Measurements from ENCODE around the gene CCDC175. TPM values are rescaled to one million over a fixed set of nuclear protein-coding genes. Genes with fewer than 3 reads are reported as not detected.
A peak's percentile ranks its signal among the peaks of the same experiment; 100 is the strongest.

CCDC175 gene
- total RNA-seq, 1 experiment from 2014 or later: not detected

DNA sequence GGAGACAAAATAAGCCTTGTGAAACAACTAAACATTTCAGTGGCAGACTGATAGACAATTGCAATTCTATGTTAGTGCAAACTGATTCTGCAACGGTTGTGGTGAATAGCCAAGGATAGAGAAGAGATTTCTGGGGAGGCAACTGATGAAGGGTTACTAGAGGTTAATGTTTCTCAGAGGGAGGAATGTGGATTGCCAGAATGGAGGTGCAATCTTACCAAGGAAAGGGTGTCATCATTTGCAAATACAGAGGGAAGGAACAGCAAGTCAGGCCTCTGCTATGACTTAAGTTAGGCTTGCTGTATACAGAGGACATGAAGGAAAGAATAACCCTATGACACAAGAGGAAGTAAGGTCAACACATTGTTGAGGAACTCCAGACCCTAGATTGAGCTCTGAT lies 35.8 kb downstream of the CCDC175 start:
- DNase-seq (ENCODE audit: low read depth): no peak

DNA sequence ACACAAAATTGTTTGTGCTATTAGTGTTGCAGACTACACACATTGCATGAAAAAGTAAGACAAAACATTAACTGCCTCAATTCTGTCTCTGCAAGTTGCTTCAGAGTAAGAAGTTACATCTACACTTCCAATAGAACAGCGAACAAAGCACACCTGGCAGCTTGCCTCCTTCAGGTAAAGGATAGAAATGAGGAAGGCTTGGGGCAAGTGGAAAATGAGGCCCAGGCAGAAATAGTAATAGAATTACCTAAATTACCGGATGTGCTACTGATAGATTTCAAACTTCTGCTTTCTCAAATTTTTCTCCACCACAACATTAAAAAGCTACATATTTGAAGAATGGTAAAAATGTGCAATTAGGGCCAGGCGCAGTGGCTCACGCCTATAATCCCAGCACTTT lies 37.7 kb downstream of the CCDC175 start:
- no peak for DNase-seq (ENCODE audit: low read depth)

DNA sequence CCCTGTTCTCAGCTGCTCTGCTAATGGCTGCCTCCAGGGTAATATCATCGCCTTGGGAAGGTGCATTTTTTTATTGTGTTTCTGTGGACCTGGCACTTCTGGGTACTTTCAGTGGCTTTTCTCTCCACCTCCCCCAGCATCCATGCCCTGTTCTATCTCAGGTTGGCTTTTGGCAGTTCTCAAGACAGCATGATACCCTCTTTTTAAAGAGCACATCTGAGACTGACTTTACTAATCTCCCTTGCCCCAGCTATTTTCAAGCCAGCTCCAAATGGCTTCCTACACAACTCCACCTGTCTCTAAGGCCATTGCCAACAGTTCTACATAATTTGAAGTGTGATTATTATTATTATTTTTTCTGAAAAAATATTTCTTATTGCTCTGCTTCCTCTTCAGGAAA lies 39.1 kb downstream of the CCDC175 start:
- DNase-seq (ENCODE audit: low read depth): no peak

DNA sequence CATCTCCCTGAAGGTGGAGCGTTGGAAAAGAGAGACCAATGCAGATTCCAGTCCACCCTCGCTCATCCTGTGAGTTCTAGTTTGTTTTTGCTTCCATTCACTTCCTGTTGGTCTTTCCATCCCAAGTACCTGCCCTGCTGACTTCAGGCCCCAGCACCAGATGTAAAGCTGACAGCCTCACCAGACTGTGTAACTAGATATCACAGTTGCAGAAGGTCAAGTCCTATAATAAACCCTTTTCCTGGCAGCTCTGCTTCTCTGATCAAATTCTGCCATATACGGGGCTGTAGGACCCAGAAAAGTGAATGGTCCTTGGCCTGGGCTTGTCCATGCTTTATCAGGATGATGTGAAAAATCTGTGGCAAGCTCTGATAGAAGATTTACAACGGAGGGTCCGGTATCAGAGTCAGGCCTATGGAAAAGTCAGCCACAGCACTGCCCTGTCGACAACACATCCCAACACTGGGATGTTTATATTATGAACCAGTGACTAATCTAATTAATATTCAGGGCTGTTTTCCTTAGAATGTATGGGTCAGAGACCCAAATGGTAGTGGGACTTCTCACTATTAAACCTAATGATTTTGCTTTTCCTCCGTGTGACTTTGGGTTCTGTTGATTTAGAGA lies 42.1 kb downstream of the CCDC175 start:
- no peak for DNase-seq (ENCODE audit: low read depth)

DNA sequence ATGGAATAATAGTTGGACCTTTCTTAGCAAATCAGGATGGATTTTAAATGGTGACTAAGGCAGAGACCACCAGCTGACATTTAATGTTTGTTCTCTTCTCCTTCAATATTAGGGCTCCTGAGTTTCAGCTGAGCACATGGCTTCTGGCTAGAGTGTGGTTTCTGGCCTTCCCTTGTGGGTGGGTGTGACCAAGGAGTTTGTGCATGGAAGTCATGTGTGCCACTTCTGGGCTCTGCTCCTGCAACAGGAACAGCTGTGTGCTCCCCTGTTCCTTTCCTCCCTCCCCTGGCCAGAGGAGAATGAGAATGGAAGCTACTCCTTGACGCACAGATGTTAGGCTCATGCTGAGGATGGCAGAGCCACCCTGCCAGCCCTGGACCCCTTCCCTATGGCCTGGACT lies 44.2 kb downstream of the CCDC175 start:
- DNase-seq (ENCODE audit: low read depth): peak; percentile 34

DNA sequence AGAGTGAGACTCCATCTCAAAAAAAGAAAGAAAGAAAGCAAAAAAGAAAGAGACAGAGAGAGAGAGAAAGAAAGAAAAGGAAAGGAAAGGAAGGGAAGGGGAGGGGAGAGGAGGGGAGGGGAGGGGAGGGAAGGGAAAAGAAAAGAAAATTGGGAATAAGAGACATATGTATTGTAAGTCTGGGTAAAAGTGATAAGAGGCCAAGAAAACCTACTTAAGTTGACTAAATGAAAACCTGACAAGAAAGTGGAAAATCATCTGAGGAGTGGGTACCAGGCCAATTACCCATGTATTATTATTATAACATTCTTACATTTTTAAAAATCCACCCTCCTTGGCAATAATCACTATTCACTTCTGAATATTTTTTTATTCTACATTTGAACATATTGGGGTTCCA lies 46.3 kb downstream of the CCDC175 start:
- DNase-seq (ENCODE audit: low read depth): no peak

DNA sequence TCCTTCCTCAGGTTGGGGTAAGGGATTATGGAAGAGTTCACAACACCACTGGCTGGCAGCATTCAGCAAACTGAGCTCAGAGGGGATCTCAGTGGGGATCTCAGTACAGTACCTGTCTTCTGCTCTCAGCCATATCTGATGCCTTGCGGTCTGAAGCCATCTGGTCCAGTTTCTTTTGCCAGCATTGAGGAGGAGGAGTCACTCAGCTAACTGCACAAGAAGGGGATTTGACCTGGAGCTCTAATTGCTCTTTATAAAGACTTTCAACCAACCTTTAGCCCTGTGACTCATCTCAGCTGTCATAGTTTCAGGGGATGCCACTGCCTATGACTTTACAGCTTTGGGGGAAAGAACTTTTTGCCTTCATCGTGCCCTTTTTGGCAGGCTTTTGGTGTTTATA lies 47.4 kb downstream of the CCDC175 start:
- peak; percentile 31 for DNase-seq (ENCODE audit: low read depth)

DNA sequence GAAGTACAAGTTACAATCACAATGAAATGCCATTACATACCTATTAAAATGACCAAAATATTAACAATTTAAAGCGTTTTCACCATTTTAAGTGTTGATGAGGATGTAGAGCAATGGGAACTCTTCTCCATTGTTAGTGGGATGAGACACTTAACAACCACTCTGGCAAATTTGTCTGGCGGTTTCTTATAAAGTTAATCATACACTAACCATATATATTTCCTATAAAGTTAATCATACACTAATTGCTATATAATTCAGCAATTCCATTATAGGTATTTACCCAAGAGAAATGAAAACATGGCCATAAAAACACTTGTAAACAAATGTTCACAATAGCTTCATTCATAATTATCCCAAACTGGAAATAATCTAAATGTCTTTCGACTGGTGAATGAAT lies 56.4 kb downstream of the CCDC175 start:
- no peak for DNase-seq (ENCODE audit: low read depth)

DNA sequence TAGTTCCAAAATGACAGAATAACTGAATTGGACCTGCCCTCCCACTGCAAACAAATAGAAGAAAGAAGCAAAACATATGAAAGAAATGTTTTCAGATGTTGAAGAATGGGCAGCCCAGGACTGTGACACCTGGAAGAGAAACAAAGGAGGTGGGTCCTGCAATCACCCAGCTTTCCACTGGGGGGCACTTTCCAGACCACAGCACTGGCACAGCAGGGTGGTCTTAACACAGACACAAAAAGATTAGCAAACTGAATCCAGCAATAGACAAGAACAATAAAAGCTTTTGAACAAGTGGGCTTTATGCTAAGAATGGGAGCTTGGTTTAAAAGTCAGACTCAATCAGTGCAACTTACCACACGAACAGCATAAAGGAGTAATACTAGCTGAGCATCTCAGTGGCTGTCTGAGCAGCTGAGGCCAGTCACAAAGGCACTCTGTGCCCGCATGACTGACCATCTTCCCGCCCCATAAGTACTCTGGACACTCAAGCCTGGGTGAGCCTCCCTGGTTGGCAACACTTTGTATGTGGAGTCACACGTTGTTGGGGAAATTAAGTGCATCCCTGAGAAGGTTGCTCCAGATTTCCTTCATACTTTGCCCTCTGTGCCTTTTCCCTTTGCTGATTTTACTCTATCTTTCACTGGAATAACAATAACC lies 64.6 kb downstream of the CCDC175 start:
- DNase-seq (ENCODE audit: low read depth): no peak

DNA sequence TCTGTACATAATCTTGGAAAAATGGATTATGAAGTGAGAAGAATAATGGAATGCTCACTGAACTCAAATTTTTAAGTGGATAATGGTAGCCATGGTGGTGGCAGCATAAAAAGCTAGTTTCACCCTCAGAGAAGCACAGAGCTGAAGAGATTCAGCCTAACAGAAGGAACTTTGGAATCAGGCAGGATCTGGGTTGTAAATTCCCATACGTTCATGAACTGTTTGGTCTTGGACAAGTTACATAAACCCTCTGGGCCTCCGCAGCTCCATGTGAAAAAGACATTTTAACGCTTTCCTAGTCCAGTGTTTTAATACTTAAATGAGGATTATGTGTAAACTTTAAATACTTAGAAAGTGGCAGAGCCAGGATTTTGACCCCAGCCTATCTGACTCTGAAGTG lies 65.6 kb downstream of the CCDC175 start:
- DNase-seq (ENCODE audit: low read depth): no peak

DNA sequence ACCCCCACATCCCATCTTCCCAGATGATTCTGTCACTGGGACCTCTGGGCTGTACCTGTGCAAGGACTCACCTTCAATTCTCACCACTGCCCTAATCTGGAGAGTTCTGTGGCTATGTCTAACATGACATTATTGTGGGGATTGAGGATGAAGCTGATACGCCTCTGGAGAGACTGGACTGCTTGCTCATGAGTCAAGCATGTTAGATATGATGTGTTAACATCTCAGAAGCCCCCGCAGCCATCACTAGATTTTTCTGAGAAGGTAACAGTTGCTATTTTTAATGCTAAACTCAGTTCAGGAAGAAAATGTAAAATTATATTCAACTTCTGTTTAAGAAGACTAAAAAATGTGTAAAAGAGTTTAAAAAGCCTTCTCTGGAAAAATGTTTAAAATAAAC lies 66.6 kb downstream of the CCDC175 start:
- DNase-seq (ENCODE audit: low read depth): no peak

DNA sequence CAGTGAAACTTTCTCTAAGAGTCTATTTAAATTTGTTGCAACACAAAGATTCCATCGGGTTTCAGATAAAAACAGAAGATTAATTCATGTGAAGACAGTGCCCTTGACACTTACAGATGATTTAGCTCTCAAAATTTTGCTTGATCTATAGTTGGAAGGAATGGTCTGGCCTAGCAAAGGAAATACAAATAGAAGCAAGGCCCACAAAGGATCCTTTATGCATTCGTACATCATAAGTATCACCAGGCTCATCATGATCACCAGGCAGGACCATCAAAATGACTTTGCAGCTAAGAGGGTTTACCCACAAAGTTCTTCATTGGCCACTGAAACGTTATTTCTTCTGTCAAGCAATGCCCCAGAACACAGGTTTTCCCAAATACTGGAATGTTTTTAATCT lies 67.5 kb downstream of the CCDC175 start:
- no peak for DNase-seq (ENCODE audit: low read depth)

DNA sequence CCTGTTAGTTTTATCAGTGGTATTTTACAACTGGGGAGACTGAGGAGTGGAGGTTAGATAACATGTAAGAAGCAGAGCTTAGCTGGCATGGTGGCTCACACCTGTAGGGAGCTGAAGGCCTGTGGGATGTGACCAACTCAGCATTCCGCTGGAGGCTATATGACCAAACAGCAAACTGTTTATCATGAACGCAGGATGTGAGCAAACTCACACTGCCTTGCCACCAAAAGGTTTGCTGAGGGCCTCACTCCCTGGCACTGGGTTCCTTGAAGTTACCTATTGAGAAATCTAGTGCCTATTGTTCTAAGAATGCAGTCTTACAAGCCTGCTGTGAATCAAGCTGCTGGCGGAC lies 68.9 kb downstream of the CCDC175 start:
- no peak for DNase-seq (ENCODE audit: low read depth)

DNA sequence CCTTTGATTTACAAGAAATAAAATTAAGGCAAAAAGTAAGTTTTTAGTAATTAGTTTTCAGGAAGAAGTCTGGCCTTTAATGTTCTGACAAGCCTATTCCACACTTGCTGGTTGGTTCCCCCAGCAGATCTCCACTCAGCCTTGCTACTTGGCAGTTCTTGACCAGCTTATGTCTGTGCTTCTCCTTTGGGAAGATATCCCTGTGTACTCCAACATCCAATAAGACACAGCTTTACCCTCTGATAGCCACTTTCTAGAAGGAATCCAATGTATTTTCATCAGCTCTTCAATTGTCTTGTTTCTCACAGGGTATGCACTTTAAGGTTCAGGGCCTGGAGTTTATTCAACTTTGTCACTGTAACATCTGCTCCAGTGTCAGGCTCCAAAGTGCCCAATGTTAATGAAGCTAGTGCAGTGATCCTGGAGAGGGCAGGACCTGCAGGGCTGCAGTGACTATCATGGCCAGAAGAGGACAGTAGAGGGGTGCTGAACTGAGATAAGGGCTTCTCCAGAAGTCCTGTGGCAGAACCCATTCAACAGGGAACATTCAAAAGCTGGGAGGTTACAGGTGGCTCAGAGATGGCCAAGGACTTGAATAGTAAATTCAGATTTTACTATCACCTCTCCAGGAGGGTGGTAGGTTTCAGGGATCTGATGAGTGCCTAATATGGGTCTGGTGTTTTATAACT lies 69.4 kb downstream of the CCDC175 start:
- peak; percentile 46 for DNase-seq (ENCODE audit: low read depth)

DNA sequence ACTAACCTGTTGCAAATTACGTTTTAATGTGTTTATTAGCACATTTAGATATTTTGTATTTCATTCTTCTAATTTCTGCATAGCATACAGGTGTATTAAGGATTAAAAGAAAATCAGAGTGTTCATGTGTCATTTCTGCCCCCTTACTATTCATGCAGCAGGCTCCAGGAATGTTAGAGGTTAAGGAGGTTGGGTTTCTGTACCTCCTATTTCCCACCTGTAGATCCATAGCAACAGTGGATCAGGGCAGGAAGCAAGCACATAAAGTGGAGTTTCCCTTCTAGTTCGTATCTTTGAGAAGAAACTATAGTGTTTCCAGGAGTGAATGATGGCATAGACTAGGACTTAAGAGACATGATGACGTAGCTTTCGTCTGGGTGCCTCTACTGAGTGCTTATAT lies 73.4 kb downstream of the CCDC175 start:
- no peak for DNase-seq (ENCODE audit: low read depth)

DNA sequence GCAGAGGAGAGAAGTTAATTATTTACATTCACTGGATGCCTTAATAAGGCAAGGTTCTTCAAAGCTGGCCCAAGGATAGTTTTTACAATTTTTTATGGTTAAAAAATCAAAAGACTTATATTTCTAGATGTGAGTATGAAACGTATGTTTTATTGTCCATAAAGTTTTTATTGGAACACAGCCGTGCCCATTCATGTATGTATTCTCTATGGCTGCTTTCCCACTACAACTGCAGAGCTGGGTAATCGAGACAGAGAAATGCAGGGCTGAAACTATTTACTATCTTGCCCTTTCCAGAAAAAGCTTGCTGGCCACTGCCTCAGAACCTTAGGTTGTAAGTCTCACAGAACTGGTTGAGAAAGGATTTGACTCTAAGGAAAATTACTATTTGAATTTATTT lies 75.9 kb downstream of the CCDC175 start:
- no peak for DNase-seq (ENCODE audit: low read depth)

DNA sequence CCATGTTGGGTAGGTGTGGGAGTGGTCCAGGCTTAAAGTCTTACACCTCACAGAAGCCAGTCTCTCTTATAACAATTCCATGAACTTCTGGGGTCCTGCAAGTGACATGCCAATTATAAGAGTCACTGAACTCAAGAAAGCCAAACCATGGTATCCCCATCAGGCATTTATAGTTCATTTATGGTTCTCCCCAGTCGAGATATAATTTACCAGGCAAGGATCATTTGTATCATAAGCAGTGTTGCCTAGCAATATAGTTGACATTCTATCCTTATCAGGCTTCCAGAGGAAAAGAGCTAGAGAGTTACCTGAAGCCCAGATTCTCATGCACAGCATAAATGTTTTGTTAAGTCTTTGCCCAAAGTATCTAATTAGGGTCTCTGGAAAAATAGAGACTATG lies 84.2 kb downstream of the CCDC175 start:
- DNase-seq (ENCODE audit: low read depth): no peak

DNA sequence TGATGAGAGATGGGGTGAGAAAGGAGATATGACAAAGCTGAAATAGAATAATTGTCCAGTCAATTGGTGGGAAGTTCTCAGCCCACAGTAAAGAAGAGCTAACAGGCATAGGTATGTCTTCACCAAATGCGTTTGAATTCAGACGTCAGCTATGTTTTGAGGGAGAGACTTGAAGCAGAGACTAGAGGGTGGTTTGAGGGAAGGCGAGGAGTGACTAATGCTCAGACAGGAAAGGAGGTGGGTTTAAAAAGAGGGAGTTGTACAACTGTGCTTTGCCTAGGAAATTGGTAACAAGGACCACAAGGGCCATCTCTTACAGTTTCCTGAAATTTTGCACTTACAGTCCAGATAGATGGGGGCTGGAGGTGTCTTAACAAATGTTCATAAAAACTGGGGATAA lies 85.9 kb downstream of the CCDC175 start:
- no peak for DNase-seq (ENCODE audit: low read depth)

DNA sequence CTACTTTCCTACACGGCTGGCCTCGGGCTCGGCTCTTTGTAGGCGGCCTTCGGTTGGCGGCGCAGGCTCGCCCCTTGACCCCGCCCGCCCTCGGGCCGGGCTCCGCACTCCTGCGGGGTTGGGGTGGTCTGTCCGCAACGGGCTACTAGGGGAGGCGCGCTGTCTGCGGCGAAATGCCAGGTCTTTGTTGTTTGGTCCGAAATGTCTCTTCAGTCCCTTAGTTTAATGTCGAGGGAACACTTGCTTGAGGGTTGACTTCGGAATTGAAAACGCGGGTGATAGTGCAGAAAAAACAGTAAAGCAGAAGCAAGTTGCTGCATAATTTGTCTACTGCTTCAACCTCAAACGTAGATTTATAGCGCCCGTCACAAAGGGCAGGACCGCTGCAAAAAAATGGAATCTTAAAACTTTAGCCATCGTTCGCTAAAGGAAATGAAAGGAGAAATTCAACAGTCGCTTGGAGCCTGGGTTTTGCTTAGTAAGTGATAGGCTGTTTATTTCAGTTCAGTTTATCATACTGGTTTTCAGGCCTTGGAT lies 91.9 kb downstream of the CCDC175 start:
- peak; percentile 34 for DNase-seq (ENCODE audit: low read depth)

DNA sequence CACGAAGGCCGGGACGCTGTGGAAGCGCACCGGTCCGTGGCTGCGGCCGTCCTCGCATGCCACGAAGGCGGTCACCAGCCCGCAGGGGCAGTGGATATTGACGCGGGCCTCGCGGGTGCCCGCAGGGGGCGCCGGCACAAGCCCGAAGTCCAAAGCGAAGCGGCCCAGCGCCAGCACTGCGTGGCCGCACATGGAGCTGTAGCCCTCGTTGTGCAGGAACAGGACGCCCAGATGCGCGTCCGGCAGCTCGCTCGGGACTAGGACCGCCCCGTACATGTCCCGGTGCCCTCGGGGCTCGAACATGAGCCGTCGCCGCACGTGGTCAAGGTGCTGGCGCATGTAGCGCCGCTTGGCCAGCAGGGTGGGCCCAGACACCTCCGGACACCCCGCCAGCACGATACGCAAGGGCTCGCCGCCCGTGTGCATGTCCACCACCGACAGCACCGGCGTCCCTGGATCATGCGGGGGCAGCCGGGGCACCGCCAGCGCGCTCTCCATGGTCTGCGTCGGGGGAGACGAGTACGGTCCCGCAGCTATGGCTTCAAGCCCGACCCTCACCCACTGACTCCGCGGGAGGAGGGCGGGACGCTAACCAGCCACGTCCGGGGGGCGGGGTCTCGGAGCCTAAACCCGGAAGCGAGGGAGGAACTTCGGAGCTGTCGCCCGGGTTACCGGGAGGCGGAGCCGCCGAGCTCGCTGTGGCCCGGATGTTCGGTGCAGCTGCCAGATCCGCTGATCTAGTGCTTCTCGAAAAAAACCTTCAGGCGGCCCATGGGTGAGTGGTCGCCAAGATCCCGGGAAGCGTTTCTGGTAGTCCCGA lies 92.6 kb downstream of the CCDC175 start, which contains the start of the genes JKAMP and L3HYPDH:
TSS of gene JKAMP (plus strand) at position 699 of the 820 bp plus-strand sequence. CDS start at position 772, 73 bp downstream.
TSS of gene L3HYPDH (minus strand) at position 590 of the 820 bp plus-strand sequence. CDS start at position 498, 92 bp downstream.
- DNase-seq (ENCODE audit: low read depth): peak; percentile 94

DNA sequence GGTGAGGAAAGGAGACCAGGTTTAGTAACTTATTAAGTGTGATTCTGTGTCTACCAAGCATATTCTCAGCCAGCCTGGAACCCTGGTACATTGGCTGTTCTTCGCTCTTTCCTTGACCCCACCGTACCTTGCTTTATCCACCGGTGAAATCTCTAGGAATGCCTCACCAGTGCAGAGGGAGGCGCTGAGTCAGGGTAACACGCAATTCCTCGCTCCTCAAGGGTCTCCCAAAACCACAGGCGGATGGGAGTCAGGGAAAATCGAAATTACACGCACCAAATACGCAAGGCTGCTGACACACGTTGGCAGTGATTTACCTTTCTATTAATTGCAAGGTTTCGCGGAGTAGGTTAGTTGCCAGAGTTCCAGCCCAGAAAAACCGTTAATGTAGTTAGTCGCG lies 93.2 kb downstream of the CCDC175 start:
- DNase-seq (ENCODE audit: low read depth): peak; percentile 48

All from LHCN-M2 (cell line).